Measurements from ENCODE around the gene SYNE3.

The SYNE3 gene

DNA sequence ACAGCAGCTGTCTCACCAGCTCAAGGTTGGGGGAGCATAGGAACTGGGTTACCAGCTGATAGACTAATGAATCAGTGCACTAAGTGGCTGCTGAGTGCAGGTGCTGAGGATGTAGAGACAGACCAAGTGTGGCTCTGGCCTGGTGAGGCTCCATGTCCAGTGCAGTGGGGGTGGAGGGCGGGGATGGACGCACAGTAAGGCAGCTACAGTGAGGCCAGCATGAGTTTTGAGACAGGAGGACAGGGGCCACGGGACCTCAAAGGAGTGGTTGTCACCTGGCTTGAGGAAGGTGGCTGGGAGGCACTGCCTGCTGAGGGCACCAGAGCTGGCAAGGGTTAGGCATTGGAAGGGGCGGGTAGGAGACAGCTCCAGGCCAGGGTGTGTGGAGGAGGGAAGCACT, 37.0 kb downstream of the SYNE3 start:
- TF ChIP-seq, protein P1, sequence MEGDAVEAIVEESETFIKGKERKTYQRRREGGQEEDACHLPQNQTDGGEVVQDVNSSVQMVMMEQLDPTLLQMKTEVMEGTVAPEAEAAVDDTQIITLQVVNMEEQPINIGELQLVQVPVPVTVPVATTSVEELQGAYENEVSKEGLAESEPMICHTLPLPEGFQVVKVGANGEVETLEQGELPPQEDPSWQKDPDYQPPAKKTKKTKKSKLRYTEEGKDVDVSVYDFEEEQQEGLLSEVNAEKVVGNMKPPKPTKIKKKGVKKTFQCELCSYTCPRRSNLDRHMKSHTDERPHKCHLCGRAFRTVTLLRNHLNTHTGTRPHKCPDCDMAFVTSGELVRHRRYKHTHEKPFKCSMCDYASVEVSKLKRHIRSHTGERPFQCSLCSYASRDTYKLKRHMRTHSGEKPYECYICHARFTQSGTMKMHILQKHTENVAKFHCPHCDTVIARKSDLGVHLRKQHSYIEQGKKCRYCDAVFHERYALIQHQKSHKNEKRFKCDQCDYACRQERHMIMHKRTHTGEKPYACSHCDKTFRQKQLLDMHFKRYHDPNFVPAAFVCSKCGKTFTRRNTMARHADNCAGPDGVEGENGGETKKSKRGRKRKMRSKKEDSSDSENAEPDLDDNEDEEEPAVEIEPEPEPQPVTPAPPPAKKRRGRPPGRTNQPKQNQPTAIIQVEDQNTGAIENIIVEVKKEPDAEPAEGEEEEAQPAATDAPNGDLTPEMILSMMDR (IDR thresholded peaks at IDR 0.05; ENCODE audit: insufficient read depth, low read depth, low read length, missing control alignments), result no peak
- DNase-seq (ENCODE audit: low read depth), result no peak
- H3K4me3 ChIP-seq (ENCODE audit: low read depth, low read length), result no peak overlapping the region

GRCh38 chr14:95478818-95479217, 37.6 kb downstream of the SYNE3 start:
- H3K4me3 ChIP-seq (ENCODE audit: low read depth, low read length), result no peak overlapping the region
- DNase-seq (ENCODE audit: low read depth), result no peak
- TF ChIP-seq, protein P1 (IDR thresholded peaks at IDR 0.05; ENCODE audit: insufficient read depth, low read depth, low read length, missing control alignments), result no peak

GRCh38 chr14:95478309-95478708, 38.1 kb downstream of the SYNE3 start:
- TF ChIP-seq, protein P1 (IDR thresholded peaks at IDR 0.05; ENCODE audit: insufficient read depth, low read depth, low read length, missing control alignments), result no peak
- no peak for DNase-seq (ENCODE audit: low read depth)
- H3K4me3 ChIP-seq (ENCODE audit: low read depth, low read length), result no peak overlapping the region

GRCh38 chr14:95477411-95478269, 38.8 kb downstream of the SYNE3 start:
- H3K4me3 ChIP-seq (ENCODE audit: low read depth, low read length), result no peak overlapping the region
- TF ChIP-seq, protein P1 (IDR thresholded peaks at IDR 0.05; ENCODE audit: insufficient read depth, low read depth, low read length, missing control alignments), result no peak
- no peak for DNase-seq (ENCODE audit: low read depth)

GRCh38 chr14:95476747-95477146, 39.7 kb downstream of the SYNE3 start:
- H3K4me3 ChIP-seq (ENCODE audit: low read depth, low read length), result no peak overlapping the region
- TF ChIP-seq, protein P1 (IDR thresholded peaks at IDR 0.05; ENCODE audit: insufficient read depth, low read depth, low read length, missing control alignments), result no peak
- DNase-seq (ENCODE audit: low read depth), result no peak

DNA sequence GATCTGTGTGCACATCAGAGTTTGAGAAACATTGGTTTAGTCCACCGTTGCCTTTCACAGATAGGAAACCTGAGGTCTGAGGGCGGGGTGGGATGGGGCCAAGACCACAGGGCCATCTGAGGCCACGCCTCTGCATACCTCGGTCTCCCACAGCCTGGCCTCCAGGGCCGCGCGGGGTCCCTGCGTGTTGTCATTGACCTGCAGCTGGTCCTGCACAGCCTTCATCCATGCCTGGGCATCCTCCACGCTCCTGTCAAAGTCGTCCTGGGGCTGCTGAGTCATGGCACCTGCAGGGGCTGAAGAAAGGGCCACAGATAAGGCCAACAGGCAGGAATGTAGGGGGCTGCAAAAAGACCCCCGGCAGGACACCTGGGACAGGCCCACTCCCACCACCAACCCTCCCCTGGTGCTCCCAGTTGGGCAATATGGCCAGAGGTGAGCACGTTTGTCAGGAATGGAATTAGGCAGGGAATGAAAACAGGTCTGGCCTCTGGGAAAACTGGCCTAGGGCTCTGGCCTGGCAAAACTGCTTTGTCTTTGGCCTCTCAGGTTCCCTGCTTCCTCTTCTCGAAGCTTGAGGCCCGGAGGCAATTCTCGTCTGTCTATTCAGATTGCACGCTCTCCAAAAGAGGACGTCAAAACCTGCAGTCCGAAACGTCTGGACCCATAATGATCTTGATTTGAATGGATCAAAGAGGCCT, 40.8 kb downstream of the SYNE3 start:
- no peak for DNase-seq (ENCODE audit: low read depth)
- TF ChIP-seq, protein P1 (IDR thresholded peaks at IDR 0.05; ENCODE audit: insufficient read depth, low read depth, low read length, missing control alignments), result no peak
- H3K4me3 ChIP-seq (ENCODE audit: low read depth, low read length), result no peak overlapping the region
